Panc1 (cell line): ENCODE measurements around the gene CNTN4. TPM values are rescaled to one million over a fixed set of nuclear protein-coding genes. Genes with fewer than 3 reads are reported as not detected.

Experiments
- ATAC-seq: fragments of 200-7000 bp; cut with Tn5 transposase; 2 replicates; pipeline ENCODE4 v1.9.1; 2020; ENCODE audit warnings: mild to moderate bottlenecking, moderate library complexity
- BruUV-seq: library from RNA; stranded (reverse); fragments of 400-500 nt; replicated peaks from 2 replicates; lab custom pipeline; 2021; lab: Mats Ljungman, UMichigan
- CTCF ChIA-PET: fragments of 300-600 bp; sonication (Branson Sonifier 250); formaldehyde crosslinking; loops from one replicate; lab custom pipeline; 2022; ENCODE audit warnings: antibody characterized with exemption; lab: Charles Lee
- POLR2A ChIA-PET: fragments of 300-600 bp; sonication (Branson Sonifier 250); formaldehyde crosslinking; loops from one replicate; lab custom pipeline; 2022; ENCODE audit warnings: antibody characterized with exemption; lab: Charles Lee
- DNase-seq: peaks from one replicate; pipeline ENCODE4 v3.0.0-alpha.2; 2010; ENCODE audit warnings: low read depth, low spot score
- H3K27ac ChIP-seq: 2 replicates; pipeline ENCODE4 v1.5.1; 2011; ENCODE audit warnings: mild to moderate bottlenecking, low read length, inconsistent platforms
- H3K27me3 ChIP-seq: fragments of 200-500 bp; sonication (Bioruptor generic); 2 replicates; pipeline ENCODE4 v1.6.0; 2014; ENCODE audit warnings: low read length, inconsistent platforms; ENCODE audit not compliant: control insufficient read depth, insufficient read depth
- H3K36me3 ChIP-seq: fragments of 200-500 bp; sonication (Bioruptor generic); 2 replicates; pipeline ENCODE4 v1.5.1; 2014; ENCODE audit warnings: inconsistent platforms, mild to moderate bottlenecking, low read length, moderate library complexity; ENCODE audit not compliant: control insufficient read depth, insufficient read depth
- H3K4me1 ChIP-seq: 2 replicates; pipeline ENCODE4 v1.5.1; 2011; ENCODE audit warnings: inconsistent platforms, mild to moderate bottlenecking, low read length, moderate library complexity; ENCODE audit not compliant: control insufficient read depth, insufficient read depth
- H3K4me3 ChIP-seq, 2 experiments: 2 replicates each; pipeline ENCODE4 v1.5.1; 2011 to 2012; ENCODE audit warnings: low read depth in 2 of 2, low read length in 2 of 2, mild to moderate bottlenecking in 2 of 2, inconsistent platforms in 1 of 2, moderate library complexity in 1 of 2
- H3K9me3 ChIP-seq: fragments of 200-500 bp; sonication (Bioruptor generic); 2 replicates; pipeline ENCODE4 v1.5.1; 2014; ENCODE audit warnings: low read depth, mild to moderate bottlenecking, inconsistent platforms, low read length, moderate library complexity; ENCODE audit not compliant: control insufficient read depth, insufficient read depth
- CTCF ChIP-seq: fragments of 450-650 bp; IDR thresholded peaks from 2 replicates; pipeline ENCODE4 v1.5.1; 2017; ENCODE audit warnings: mild to moderate bottlenecking
- POLR2AphosphoS5 ChIP-seq: IDR thresholded peaks from 2 replicates; pipeline ENCODE4 v1.6.1; 2012; ENCODE audit warnings: mild to moderate bottlenecking, low read depth, low read length, moderate library complexity
- REST ChIP-seq, 2 experiments: IDR thresholded peaks; 2 replicates each; pipeline ENCODE4 v1.6.1; 2011 to 2012; ENCODE audit warnings: low read depth in 2 of 2, control low read depth in 1 of 2, low read length in 1 of 2, mild to moderate bottlenecking in 1 of 2, moderate library complexity in 1 of 2; ENCODE audit not compliant: insufficient read depth in 1 of 2
- SIN3A ChIP-seq: IDR thresholded peaks from 2 replicates; pipeline ENCODE4 v1.6.1; 2012; ENCODE audit warnings: low read depth, mild to moderate bottlenecking, low read length, moderate library complexity, borderline replicate concordance; ENCODE audit not compliant: insufficient read depth
- TCF7L2 ChIP-seq: IDR thresholded peaks from 2 replicates; pipeline ENCODE4 v1.6.1; 2011; ENCODE audit warnings: mild to moderate bottlenecking, low read depth, low read length, inconsistent platforms
- in situ Hi-C: cut with HindIII; loops from 2 replicates; pipeline ENCODE4 v1.10.0; 2016; ENCODE audit warnings: low sequenced_read_pairs, low pct_unique_long_range_greater_than_20kb
- intact Hi-C: fragments of 100-400 bp; cut with micrococcal nuclease; formaldehyde crosslinking; loops from one replicate; pipeline ENCODE4 v1.10.0; 2022; ENCODE audit not compliant: unreplicated experiment
- total RNA-seq: library from RNA; stranded (reverse); gene quantifications from one replicate; pipeline ENCODE4 v1.2.1, GENCODE V29; 2021; ENCODE audit not compliant: unreplicated experiment

The CNTN4 gene
- total RNA-seq, 1 experiment from 2014 or later: not detected

- TF ChIP-seq TCF7L2: no peak
- no peak for TF ChIP-seq POLR2AphosphoS5
- TF ChIP-seq REST (IDR thresholded peaks at IDR 0.05; ENCODE audit: insufficient read depth in 1 of 2, low read depth in 2 of 2, low read length in 1 of 2): no peak
- TF ChIP-seq CTCF: no peak
- no peak for TF ChIP-seq SIN3A
- POLR2A ChIA-PET: no interaction called here
- no TSS peak for BruUV-seq
Observed at GRCh38 chr3:2948882-2949281, 850.2 kb downstream of the CNTN4 start.

GRCh38 chr3:2950159-2950558 lies 851.5 kb downstream of the CNTN4 start:
- CTCF ChIA-PET: no interaction called here

More at GRCh38 chr3:2948882-2949281, 850.2 kb downstream of the CNTN4 start:
- in situ Hi-C loops: no loop called here
- Histone ChIP-seq H3K36me3 (no peaks in the 10 kb centered on the region), H3K4me3 (no peak overlapping the region), H3K4me1 (no peaks in the 10 kb centered on the region), H3K27me3 (no peaks in the 10 kb centered on the region), H3K9me3 (no peaks in the 10 kb centered on the region), H3K27ac (no peak overlapping the region)
- DNase-seq: no peak
- CTCF ChIA-PET: no interaction called here
- intact Hi-C loops: no loop called here
- no peak for ATAC-seq

More at GRCh38 chr3:2950159-2950558, 851.5 kb downstream of the CNTN4 start:
- no peak overlapping the region for H3K4me3 ChIP-seq
- H3K27ac ChIP-seq: no peak overlapping the region
- no peak for DNase-seq
- H3K27me3 ChIP-seq: no peaks in the 10 kb centered on the region
- in situ Hi-C loops (no loop called here), intact Hi-C loops (no loop called here)
- TF ChIP-seq POLR2AphosphoS5: no peak
- TF ChIP-seq TCF7L2: no peak
- TF ChIP-seq REST (IDR thresholded peaks at IDR 0.05; ENCODE audit: insufficient read depth in 1 of 2, low read depth in 2 of 2, low read length in 1 of 2): no peak
- no peak for TF ChIP-seq CTCF
- no peak for TF ChIP-seq SIN3A
- H3K36me3 ChIP-seq: no peaks in the 10 kb centered on the region
- POLR2A ChIA-PET: no interaction called here
- ATAC-seq: no peak
- H3K9me3 ChIP-seq: no peaks in the 10 kb centered on the region
- H3K4me1 ChIP-seq: no peaks in the 10 kb centered on the region
- no TSS peak for BruUV-seq
